Body of pancreas (tissue), 4 donors: Measurements from ENCODE around the gene UXS1.

Experiments used
- CTCF ChIP-seq, 7 experiments: fragments of 450-650 bp in 4 of 7; fragments of 200-600 bp in 3 of 7; sonication (generic) in 3 of 7; IDR thresholded peaks; one replicate each; pipeline ENCODE4 v1.5.1; 2016 to 2019; ENCODE audit warnings: antibody characterized with exemption in 7 of 7
- POLR2A ChIP-seq, 3 donors: fragments of 450-650 bp; IDR thresholded peaks; one replicate each; pipeline ENCODE4 v1.6.1; 2016; ENCODE audit warnings: antibody characterized with exemption in 3 of 3, mild to moderate bottlenecking in 2 of 3

- TF ChIP-seq CTCF (IDR thresholded peaks at IDR 0.05) (no peak), POLR2A (IDR thresholded peaks at IDR 0.05) (no peak)
These were observed 50.4 kb downstream of the UXS1 start for GRCh38 chr2:106143495-106144215.
